ENCODE results near the gene ST13.

DNA sequence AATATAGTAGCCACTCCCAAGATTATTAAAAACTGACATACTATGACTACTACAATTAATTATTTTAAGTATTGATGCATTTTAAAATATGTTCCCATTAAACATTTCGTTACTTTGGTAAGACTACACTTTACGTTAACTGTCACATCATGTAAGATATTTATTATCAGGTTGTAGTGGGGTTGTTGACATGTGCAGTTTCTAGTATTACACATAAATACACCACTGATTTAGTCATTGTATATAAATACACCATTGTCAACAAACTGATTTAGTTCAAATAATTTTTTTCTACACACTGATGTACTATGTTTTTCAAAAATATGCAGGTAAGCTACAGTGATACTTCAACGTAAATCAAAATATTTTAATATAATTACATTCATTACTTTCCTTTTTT is 11.5 kb downstream of the ST13 start:
- TF ChIP-seq POLR2AphosphoS5 (IDR thresholded peaks at IDR 0.05) (no peak), EP300 (IDR thresholded peaks at IDR 0.05; ENCODE audit: low read depth) (no peak)
- TF ChIP-seq, protein P1, sequence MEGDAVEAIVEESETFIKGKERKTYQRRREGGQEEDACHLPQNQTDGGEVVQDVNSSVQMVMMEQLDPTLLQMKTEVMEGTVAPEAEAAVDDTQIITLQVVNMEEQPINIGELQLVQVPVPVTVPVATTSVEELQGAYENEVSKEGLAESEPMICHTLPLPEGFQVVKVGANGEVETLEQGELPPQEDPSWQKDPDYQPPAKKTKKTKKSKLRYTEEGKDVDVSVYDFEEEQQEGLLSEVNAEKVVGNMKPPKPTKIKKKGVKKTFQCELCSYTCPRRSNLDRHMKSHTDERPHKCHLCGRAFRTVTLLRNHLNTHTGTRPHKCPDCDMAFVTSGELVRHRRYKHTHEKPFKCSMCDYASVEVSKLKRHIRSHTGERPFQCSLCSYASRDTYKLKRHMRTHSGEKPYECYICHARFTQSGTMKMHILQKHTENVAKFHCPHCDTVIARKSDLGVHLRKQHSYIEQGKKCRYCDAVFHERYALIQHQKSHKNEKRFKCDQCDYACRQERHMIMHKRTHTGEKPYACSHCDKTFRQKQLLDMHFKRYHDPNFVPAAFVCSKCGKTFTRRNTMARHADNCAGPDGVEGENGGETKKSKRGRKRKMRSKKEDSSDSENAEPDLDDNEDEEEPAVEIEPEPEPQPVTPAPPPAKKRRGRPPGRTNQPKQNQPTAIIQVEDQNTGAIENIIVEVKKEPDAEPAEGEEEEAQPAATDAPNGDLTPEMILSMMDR (IDR thresholded peaks at IDR 0.05), result no peak

Data from transverse colon (tissue), 4 donors.